Adrenal gland (tissue), 5 donors: ENCODE measurements around the gene NBPF11.
"Not testable (repeated sequence)": the region's sequence is repeated elsewhere in the genome, so short reads cannot be mapped to it uniquely, and the experiment has no call there.

Source experiments
- CTCF ChIP-seq, 6 experiments: fragments of 450-650 bp in 4 of 6; fragments of 200-600 bp in 2 of 6; sonication (generic) in 1 of 6; IDR thresholded peaks; 1 replicate in 5 of 6; 2 replicates in 1 of 6; pipeline versions ENCODE4 v1.5.1 to v1.8.0; 2016 to 2021; ENCODE audit warnings: antibody characterized with exemption in 6 of 6, mild to moderate bottlenecking in 2 of 6, moderate library complexity in 1 of 6
- POLR2A ChIP-seq, 2 donors: fragments of 450-650 bp; IDR thresholded peaks; one replicate each; pipeline ENCODE4 v1.6.1; 2017; ENCODE audit warnings: antibody characterized with exemption in 2 of 2, mild to moderate bottlenecking in 2 of 2, moderate library complexity in 1 of 2
- donor health status: DM: no; HTN: no; CAD: no.

GRCh38 chr1:148157803-148158202, 5.7 kb upstream of the NBPF11 start:
- not testable (repeated sequence) for TF ChIP-seq CTCF, POLR2A (IDR thresholded peaks at IDR 0.05)
